Uterus (tissue), 2 donors: ENCODE data around the gene PACRG.

Experiments used
- CTCF ChIP-seq, 4 experiments: fragments of 200-600 bp in 2 of 4; fragments of 450-650 bp in 2 of 4; sonication (generic) in 2 of 4; IDR thresholded peaks; one replicate each; pipeline ENCODE4 v1.5.1; 2016 to 2019; ENCODE audit warnings: antibody characterized with exemption in 4 of 4, mild to moderate bottlenecking in 2 of 4, moderate library complexity in 1 of 4
- POLR2A ChIP-seq, 2 donors: fragments of 450-650 bp; IDR thresholded peaks; one replicate each; pipeline ENCODE4 v1.6.1; 2016; ENCODE audit warnings: antibody characterized with exemption in 2 of 2, mild to moderate bottlenecking in 1 of 2, moderate library complexity in 1 of 2

- TF ChIP-seq POLR2A (IDR thresholded peaks at IDR 0.05) (no peak), CTCF (IDR thresholded peaks at IDR 0.05) (no peak)
These were observed 46.9 kb upstream of the PACRG start for GRCh38 chr6:162680871-162681270.
